ENCODE results near the gene LSS.

LSS gene

GRCh38 chr21:46264690-46265144 lies 36.1 kb upstream of the LSS start:
- no peak for TF ChIP-seq ZFX (IDR thresholded peaks at IDR 0.05)
- no peak overlapping the region for H3K27ac ChIP-seq

GRCh38 chr21:46264046-46264689 lies 35.6 kb upstream of the LSS start:
- TF ChIP-seq, protein P1, sequence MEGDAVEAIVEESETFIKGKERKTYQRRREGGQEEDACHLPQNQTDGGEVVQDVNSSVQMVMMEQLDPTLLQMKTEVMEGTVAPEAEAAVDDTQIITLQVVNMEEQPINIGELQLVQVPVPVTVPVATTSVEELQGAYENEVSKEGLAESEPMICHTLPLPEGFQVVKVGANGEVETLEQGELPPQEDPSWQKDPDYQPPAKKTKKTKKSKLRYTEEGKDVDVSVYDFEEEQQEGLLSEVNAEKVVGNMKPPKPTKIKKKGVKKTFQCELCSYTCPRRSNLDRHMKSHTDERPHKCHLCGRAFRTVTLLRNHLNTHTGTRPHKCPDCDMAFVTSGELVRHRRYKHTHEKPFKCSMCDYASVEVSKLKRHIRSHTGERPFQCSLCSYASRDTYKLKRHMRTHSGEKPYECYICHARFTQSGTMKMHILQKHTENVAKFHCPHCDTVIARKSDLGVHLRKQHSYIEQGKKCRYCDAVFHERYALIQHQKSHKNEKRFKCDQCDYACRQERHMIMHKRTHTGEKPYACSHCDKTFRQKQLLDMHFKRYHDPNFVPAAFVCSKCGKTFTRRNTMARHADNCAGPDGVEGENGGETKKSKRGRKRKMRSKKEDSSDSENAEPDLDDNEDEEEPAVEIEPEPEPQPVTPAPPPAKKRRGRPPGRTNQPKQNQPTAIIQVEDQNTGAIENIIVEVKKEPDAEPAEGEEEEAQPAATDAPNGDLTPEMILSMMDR (conservative IDR thresholded peaks at IDR 0.05), result no peak
- TF ChIP-seq ZFX (IDR thresholded peaks at IDR 0.05), result no peak
- H3K27ac ChIP-seq, result no peak overlapping the region

DNA sequence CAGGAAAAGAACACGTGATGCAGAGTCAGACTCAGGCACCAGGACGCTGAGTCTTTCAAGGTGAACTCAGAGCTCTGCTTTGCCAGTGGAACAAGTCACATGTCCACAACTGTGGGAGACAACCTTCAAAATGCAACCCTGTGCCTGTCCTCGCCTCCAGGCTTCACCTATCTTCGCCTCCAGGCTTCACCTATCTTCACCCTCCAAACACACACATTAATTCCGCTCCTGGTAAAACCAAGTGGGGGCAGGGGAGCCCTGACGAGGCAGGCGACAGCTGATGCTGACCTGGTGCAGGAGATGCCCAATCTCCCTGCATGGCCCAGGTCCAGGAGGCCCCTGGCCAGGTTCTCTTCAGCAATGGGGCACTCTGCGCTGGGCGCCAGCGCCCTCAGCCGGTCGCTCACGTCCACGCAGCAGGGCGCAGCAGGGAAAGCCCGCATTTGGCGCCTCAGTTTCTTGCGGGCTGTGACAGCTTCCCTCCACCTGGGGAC lies 28.0 kb upstream of the LSS start:
- TF ChIP-seq, protein P1 (conservative IDR thresholded peaks at IDR 0.05), result no peak
- no peak for TF ChIP-seq ZFX (IDR thresholded peaks at IDR 0.05)
- H3K27ac ChIP-seq, result no peak overlapping the region

- TF ChIP-seq, protein P1 (conservative IDR thresholded peaks at IDR 0.05), result no peak
- no peak for TF ChIP-seq ZFX (IDR thresholded peaks at IDR 0.05)
- no peak overlapping the region for H3K27ac ChIP-seq
These were observed 27.3 kb upstream of the LSS start for GRCh38 chr21:46255758-46256337.

DNA sequence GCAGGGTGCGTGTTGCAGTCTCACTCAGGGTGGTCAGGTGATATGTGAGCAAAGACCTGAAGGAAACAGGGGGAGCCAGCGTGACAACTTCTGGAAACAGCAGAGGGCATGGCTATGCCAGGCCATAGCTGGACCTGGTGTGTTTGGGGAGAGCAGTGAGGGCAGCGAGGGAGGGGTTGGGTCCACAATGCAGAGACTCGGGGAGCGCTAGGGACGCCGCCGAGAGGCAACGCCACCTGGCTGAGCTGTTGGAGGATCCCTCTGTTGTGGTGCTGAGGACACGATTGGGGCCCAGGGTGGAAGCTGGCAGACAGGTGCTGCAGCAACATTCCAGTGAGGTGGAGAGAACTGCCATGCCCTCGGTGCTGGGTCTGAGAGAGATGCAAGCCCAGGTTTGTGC lies 26.6 kb upstream of the LSS start:
- TF ChIP-seq, protein P1 (conservative IDR thresholded peaks at IDR 0.05), result no peak
- no peak for TF ChIP-seq ZFX (IDR thresholded peaks at IDR 0.05)
- no peak overlapping the region for H3K27ac ChIP-seq

DNA sequence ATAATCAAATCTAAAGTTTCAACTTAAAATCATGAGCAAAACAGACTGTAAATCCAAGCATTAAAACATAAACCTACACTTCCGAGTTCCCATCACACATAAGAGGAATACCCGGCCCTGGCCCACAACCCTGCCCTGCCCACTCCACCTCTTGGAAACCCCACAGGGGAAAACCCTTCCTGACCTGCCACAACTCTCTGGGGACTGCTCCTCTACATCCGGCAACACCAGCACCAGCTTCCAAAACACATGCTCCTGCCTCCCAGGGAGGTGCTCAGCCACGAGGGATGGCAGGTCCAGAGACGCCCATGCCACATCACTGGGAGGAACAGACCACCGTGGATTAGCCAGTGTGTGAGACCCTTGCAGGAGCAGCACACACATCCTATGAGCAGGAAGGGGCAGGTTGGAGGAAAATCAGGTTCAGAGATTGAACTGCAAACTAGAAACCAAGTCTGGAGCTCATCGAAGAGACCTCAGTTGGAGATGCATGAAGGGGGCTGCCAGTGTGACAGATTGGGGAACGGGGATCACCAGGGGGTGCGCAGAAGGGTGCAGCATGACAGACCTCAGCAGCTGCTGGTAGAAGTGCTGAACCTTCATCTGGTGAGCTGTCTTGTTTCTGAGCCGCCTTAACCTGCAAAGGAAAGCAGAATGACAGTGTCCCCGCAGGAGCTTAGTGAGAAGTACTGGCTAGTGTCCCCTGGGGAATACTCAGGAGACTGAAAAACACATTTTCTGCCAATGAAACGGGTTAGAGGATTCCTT lies 25.8 kb upstream of the LSS start:
- no peak for TF ChIP-seq ZFX (IDR thresholded peaks at IDR 0.05)
- TF ChIP-seq, protein P1 (conservative IDR thresholded peaks at IDR 0.05), result no peak
- H3K27ac ChIP-seq, result no peak overlapping the region

- no peak overlapping the region for H3K27ac ChIP-seq
- TF ChIP-seq, protein P1 (conservative IDR thresholded peaks at IDR 0.05), result no peak
- no peak for TF ChIP-seq ZFX (IDR thresholded peaks at IDR 0.05)
These were observed 25.1 kb upstream of the LSS start for GRCh38 chr21:46253610-46254124.
